Activated CD4-positive, alpha-beta T cell treated with anti-CD3 and anti-CD28 coated beads for 48 hours (primary cell): ENCODE data around the gene EPM2A.

Experiments
- DNase-seq: peaks from one replicate; pipeline ENCODE4 v3.0.0-alpha.2; 2020

Gene EPM2A

DNA sequence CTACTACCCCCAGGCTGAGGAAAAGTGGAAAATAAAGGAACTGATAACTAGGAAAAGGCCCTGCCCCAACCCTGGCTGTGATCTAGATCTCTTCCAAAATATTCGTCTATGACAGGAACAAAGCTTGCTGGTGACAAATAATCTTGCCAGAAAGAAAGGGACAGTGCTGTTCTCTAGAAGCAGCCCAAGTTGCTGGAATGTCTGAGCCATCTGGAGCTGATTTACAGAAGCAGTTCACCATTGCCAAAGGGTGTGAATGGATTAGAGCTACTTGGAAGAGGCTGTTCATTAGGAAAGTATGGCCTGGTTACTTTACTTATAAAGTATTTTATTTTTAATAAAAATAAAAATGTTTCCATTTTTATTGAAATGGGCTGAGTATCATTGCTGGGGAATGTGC is 146.3 kb downstream of the EPM2A start:
- no peak for DNase-seq

DNA sequence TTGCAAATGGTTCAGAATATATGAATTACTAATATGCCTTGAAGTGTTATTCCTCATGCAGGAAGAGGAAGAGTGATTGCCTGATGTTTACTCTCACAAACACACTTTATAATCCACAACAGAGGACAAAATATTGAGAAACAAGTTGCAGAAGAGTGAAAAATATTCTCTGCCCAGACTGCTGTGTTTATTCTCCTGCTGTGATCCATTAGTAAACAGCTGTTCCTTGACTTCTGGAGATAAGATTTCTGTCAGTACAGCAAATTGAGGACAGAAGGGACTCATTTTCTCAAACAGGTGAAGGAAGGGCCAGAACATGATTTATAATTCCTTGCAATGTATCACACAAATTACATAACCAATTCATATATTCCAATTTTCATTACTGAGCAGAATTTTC is 148.0 kb downstream of the EPM2A start:
- no peak for DNase-seq

DNA sequence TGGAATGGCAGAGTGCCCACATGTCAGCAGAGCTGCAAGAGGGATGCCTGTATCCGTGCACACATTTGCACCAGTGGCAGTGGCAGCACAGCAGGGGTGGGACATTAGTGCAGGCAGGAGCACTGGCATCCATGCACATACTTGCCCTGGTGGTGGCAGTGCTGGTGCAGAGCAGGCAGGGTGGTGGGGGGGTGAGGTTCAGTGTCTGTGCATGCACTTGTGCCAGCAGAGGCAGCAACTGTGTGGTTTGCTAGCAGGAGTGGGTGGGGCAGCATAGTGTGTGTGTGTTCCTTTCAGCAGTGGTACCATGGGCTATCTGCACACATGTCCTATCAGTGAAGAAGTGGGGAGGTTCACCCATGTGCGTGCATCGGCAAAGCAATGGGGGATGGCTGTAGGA is 151.6 kb downstream of the EPM2A start:
- DNase-seq, result no peak
